IMR-90 (cell line): ENCODE measurements around the gene ANKRD6. TPM values are rescaled to one million over a fixed set of nuclear protein-coding genes. Genes with fewer than 3 reads are reported as not detected.

Experiments
- ATAC-seq: fragments of 200-7000 bp; cut with Tn5 transposase; 2 replicates; pipeline ENCODE4 v1.9.1; 2020; ENCODE audit warnings: low read depth, mild to moderate bottlenecking, moderate library complexity
- BruUV-seq: library from RNA; stranded (reverse); fragments of 400-500 nt; replicated peaks from 2 replicates; lab custom pipeline; 2021; lab: Mats Ljungman, UMichigan
- CTCF ChIA-PET: fragments of 300-600 bp; formaldehyde crosslinking; extraction: SDS; loops from one replicate; lab custom pipeline; 2021; ENCODE audit warnings: antibody characterized with exemption; lab: Yijun Ruan, JAX
- POLR2A ChIA-PET: fragments of 300-600 bp; sonication (Branson Sonifier 250); formaldehyde crosslinking; loops from one replicate; lab custom pipeline; 2022; ENCODE audit warnings: antibody characterized with exemption; ENCODE audit not compliant: unreplicated experiment; lab: Charles Lee
- DNase-seq: peaks from one replicate; pipeline ENCODE4 v3.0.0; 2013
- H2AFZ ChIP-seq: replicated peaks from 2 replicates; pipeline ENCODE3; 2013; ENCODE audit warnings: low read length, mild to moderate bottlenecking; ENCODE audit not compliant: poor library complexity
- H2AK5ac ChIP-seq: 2 replicates; pipeline ENCODE4 v1.6.1; 2013; ENCODE audit warnings: low read depth, low read length, inconsistent platforms
- H2AK9ac ChIP-seq: replicated peaks from 2 replicates; pipeline ENCODE3; 2013; ENCODE audit warnings: mild to moderate bottlenecking, low read depth, low read length, moderate library complexity; ENCODE audit not compliant: poor library complexity
- H2BK120ac ChIP-seq: 2 replicates; pipeline ENCODE4 v1.6.1; 2013; ENCODE audit warnings: low read depth, low read length, inconsistent platforms
- H2BK15ac ChIP-seq: 3 replicates; pipeline ENCODE4 v1.6.1; 2013; ENCODE audit warnings: low read depth, low read length, inconsistent platforms
- H2BK20ac ChIP-seq: 2 replicates; pipeline ENCODE4 v1.6.1; 2013; ENCODE audit warnings: low read depth, mild to moderate bottlenecking, inconsistent platforms, low read length, moderate library complexity
- H2BK5ac ChIP-seq: 2 replicates; pipeline ENCODE4 v1.6.1; 2013; ENCODE audit warnings: mild to moderate bottlenecking, low read depth, low read length, inconsistent platforms; ENCODE audit not compliant: poor library complexity, severe bottlenecking
- H3K14ac ChIP-seq: replicated peaks from 2 replicates; pipeline ENCODE4 v1.6.1; 2013; ENCODE audit warnings: low read depth, low read length, inconsistent platforms
- H3K18ac ChIP-seq: 2 replicates; pipeline ENCODE4 v1.6.1; 2013; ENCODE audit warnings: low read depth, low read length, control low read depth
- H3K23ac ChIP-seq: 2 replicates; pipeline ENCODE4 v1.6.1; 2013; ENCODE audit warnings: low read depth, low read length, inconsistent platforms
- H3K27ac ChIP-seq: 2 replicates; pipeline ENCODE4 v1.5.1; 2013; ENCODE audit warnings: mild to moderate bottlenecking, control low read depth, low read length; ENCODE audit not compliant: insufficient read depth
- H3K27me3 ChIP-seq: 2 replicates; pipeline ENCODE4 v1.6.1; 2013; ENCODE audit warnings: low read length; ENCODE audit not compliant: control insufficient read depth, insufficient read depth
- H3K36me3 ChIP-seq: 2 replicates; pipeline ENCODE4 v1.6.1; 2013; ENCODE audit warnings: low read length, mixed read lengths; ENCODE audit not compliant: control insufficient read depth, insufficient read depth
- H3K4ac ChIP-seq: 2 replicates; pipeline ENCODE4 v1.6.1; 2013; ENCODE audit warnings: low read depth, low read length, inconsistent platforms
- H3K4me1 ChIP-seq: 2 replicates; pipeline ENCODE4 v1.6.1; 2013; ENCODE audit warnings: low read length, mixed read lengths; ENCODE audit not compliant: control insufficient read depth, insufficient read depth
- H3K4me2 ChIP-seq: 2 replicates; pipeline ENCODE4 v1.6.1; 2013; ENCODE audit warnings: low read depth, mild to moderate bottlenecking, control low read depth, low read length, moderate library complexity
- H3K4me3 ChIP-seq: 2 replicates; pipeline ENCODE4 v1.5.1; 2013; ENCODE audit warnings: low read depth, mild to moderate bottlenecking, control low read depth, low read length, moderate library complexity; ENCODE audit not compliant: insufficient read depth
- H3K56ac ChIP-seq: 2 replicates; pipeline ENCODE4 v1.6.1; 2013; ENCODE audit warnings: low read length, inconsistent platforms; ENCODE audit not compliant: insufficient read depth; ENCODE audit errors: extremely low read depth
- H3K79me1 ChIP-seq, 2 experiments: 2 replicates each; pipeline ENCODE4 v1.6.1; 2013; ENCODE audit warnings: low read length in 2 of 2, inconsistent platforms in 1 of 2, low read depth in 1 of 2
- H3K9ac ChIP-seq: 2 replicates; pipeline ENCODE4 v1.6.1; 2013; ENCODE audit warnings: low read depth, low read length, control low read depth
- H3K9me1 ChIP-seq: 2 replicates; pipeline ENCODE4 v1.6.1; 2013; ENCODE audit warnings: low read length, inconsistent platforms; ENCODE audit not compliant: insufficient read depth
- H3K9me3 ChIP-seq: 2 replicates; pipeline ENCODE4 v1.6.1; 2013; ENCODE audit warnings: low read length; ENCODE audit not compliant: control insufficient read depth, insufficient read depth
- H4K20me1 ChIP-seq: 2 replicates; pipeline ENCODE4 v1.6.1; 2013; ENCODE audit warnings: low read length, inconsistent platforms; ENCODE audit not compliant: insufficient read depth
- H4K5ac ChIP-seq: 2 replicates; pipeline ENCODE4 v1.6.1; 2013; ENCODE audit warnings: mild to moderate bottlenecking, low read depth, low read length, control low read depth
- H4K8ac ChIP-seq, 2 experiments: 2 replicates each; pipeline ENCODE4 v1.6.1; 2013; ENCODE audit warnings: low read depth in 2 of 2, low read length in 2 of 2, control low read depth in 1 of 2, inconsistent platforms in 1 of 2
- H4K91ac ChIP-seq: 2 replicates; pipeline ENCODE4 v1.6.1; 2013; ENCODE audit warnings: low read depth, low read length, inconsistent platforms; ENCODE audit not compliant: insufficient read depth
- RAD21 ChIP-seq: IDR thresholded peaks from 2 replicates; pipeline ENCODE4 v1.6.1; 2012; ENCODE audit warnings: low read length, improper control_type of control experiment
- WGBS, 2 experiments: methylation state at CpG; one replicate each; pipeline versions ENCODE4 v1.1.5 to v1.1.7; 2013; ENCODE audit warnings: missing lambda C conversion rate in 2 of 2; ENCODE audit not compliant: insufficient read length in 1 of 2; ENCODE audit errors: extremely low coverage in 2 of 2; 5-methylcytosine and 5-hydroxymethylcytosine counted together
- dilution Hi-C: fragments of 300-500 bp; cut with HindIII; formaldehyde crosslinking; loops from one replicate; pipeline ENCODE4 v1.14.3; 2018; ENCODE audit warnings: low sequenced_read_pairs; ENCODE audit not compliant: unreplicated experiment
- in situ Hi-C: fragments of 300-500 bp; cut with MboI; formaldehyde crosslinking; loops from 3 replicates; pipeline ENCODE4 v1.14.3; 2019; ENCODE audit warnings: low sequenced_read_pairs, inconsistent platforms, mixed read lengths
- intact Hi-C: fragments of 100-400 bp; cut with micrococcal nuclease; formaldehyde crosslinking; loops from 2 replicates; pipeline ENCODE4 v1.10.0; 2022
- polyA plus RNA-seq, 3 experiments: library from polyadenylated mRNA; depleted of rRNA; stranded (reverse); fragments of >200 nt; gene quantifications; 2 replicates each; pipeline ENCODE4 v1.2.3, GENCODE V29; 2012; ENCODE audit warnings: low replicate concordance in 1 of 3
- total RNA-seq: library from RNA; depleted of rRNA; stranded (reverse); fragments of >200 nt; gene quantifications from 2 replicates; pipeline ENCODE4 v1.2.3, GENCODE V29; 2012

The ANKRD6 gene
- total and polyA plus RNA-seq, 2 of the 4 experiments (the other 2 are of a cell fraction), result 0.12 to 0.18 TPM

DNA sequence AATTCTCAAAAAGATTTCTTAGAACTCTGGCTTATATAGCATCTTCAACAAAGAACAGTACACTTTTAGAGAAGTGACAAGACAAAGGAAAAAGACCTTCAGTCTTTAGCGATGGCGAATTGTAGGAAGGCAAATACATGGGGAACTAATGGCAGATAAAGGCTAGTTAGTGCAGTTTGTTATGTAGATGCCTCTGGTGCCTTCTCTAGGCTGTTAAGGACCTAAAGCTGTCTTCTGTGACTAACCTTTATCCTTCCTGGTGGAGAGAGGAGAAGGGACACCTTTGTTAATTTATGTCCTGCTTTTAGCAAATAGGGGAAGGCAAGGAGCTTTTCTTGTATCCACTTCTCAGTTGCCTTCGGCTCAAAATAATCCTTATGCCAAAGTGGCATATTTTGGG lies 7.2 kb downstream of the ANKRD6 start:
- no TSS peak for BruUV-seq
- dilution Hi-C loops, result no loop called here
- WGBS, 2 experiments, result no CpG with 5 or more reads among the region's 3 CpGs

More for the DNA sequence above, 7.2 kb downstream of the ANKRD6 start:
- intact Hi-C loops (no loop called here), in situ Hi-C loops (no loop called here)
- H2AK5ac ChIP-seq, result no peak overlapping the region
- no peak overlapping the region for H3K9ac ChIP-seq
- no peak overlapping the region for H4K91ac ChIP-seq
- DNase-seq (no peak), ATAC-seq (no peak)
- H3K36me3 ChIP-seq, result no peaks in the 10 kb centered on the region
- no peak overlapping the region for H3K14ac ChIP-seq
- H2AK9ac ChIP-seq, result no peak overlapping the region
- H4K8ac ChIP-seq, result no peak overlapping the region
- no peak overlapping the region for H2BK20ac ChIP-seq
- H2BK15ac ChIP-seq, result no peak overlapping the region
- no peak overlapping the region for H3K4ac ChIP-seq
- H3K4me2 ChIP-seq, result no peak overlapping the region
- H4K5ac ChIP-seq, result no peak overlapping the region
- no peak overlapping the region for H2BK120ac ChIP-seq
- peaks cover under 1% of the 10 kb centered on the region; the same call in 1 of the 2 replicates for H3K27me3 ChIP-seq
- no peaks in the 10 kb centered on the region for H3K79me1 ChIP-seq
- POLR2A ChIA-PET, result no interaction called here
- H3K23ac ChIP-seq, result no peak overlapping the region
- no peak overlapping the region for H2BK5ac ChIP-seq
- no peak overlapping the region for H3K27ac ChIP-seq
- TF ChIP-seq RAD21, result no peak
- H4K20me1 ChIP-seq, result no peaks in the 10 kb centered on the region
- no peak overlapping the region for H2AFZ ChIP-seq
- H3K9me3 ChIP-seq, result no peaks in the 10 kb centered on the region
- no peak overlapping the region for H3K4me3 ChIP-seq
- CTCF ChIA-PET, result no interaction called here
- no peak overlapping the region for H3K18ac ChIP-seq
- no peaks in the 10 kb centered on the region for H3K9me1 ChIP-seq
- H3K4me1 ChIP-seq, result no peaks in the 10 kb centered on the region
- H3K56ac ChIP-seq, result no peak overlapping the region
